UCSD-AML1 (cell line): ENCODE measurements around the gene CYP2D6.
A peak's percentile ranks its signal among the peaks of the same experiment; 100 is the strongest.

Experiments
- DNase-seq: peaks from one replicate; lab custom pipeline; 2025; ENCODE audit not compliant: unreplicated experiment; lab: John Stamatoyannopoulos, UW

Gene CYP2D6

DNA sequence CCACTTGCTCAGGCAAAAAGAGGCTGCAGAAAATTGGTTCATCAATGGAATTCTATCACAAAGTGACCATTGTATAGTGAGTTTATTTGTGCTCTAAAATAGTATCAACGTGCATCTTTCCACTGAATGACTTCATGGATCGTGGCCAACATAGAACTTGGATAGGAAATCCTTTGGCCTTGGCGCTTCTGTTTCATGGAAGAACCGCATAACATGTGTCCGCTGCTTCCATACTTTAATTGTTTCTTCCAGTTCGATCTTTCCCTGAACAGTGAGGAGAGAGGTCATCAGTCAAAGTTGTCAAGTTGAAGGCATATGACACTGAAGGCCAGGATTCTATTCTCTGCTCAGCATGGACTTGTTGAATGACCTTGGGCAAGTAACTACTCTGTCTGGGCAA is 44.6 kb downstream of the CYP2D6 start:
- DNase-seq, result no peak

DNA sequence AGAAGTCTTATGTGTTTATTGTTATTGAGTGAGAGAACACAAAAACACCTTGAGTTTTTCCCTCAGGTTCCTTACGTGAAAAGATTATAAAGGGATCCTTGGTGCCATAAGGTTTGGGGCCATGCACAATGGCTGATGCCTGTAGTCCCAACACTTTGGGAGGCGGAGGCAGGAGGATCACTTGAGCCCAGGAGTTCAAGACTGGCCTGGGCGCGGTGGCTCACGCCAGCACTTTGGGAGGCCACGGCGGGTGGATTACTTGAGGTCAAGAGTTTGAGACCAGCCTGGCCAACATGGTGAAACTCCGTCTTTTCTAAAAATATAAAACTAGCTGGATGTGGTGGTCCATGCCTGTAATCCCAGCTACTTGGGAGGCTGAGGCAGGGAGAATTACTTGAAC is 45.7 kb downstream of the CYP2D6 start:
- no peak for DNase-seq

DNA sequence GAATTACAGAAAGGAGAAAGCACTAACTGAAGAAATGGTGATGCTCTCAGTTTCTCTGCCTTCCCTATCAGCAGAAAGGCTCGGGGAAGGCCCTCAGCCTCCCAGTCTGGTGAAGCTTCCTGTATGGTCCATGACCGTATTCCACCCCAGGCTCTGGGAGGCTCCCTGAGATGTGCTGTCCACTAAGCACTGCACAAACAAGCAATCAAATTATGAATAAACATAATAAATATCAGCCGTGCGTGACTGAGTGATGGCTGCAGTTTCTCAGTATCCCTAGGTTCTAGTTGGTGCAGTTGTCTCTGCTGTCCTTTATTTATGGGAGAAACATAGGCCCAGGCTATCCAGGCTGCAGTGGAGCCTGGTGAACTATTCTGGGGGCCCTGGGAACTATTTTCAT is 47.5 kb downstream of the CYP2D6 start:
- no peak for DNase-seq

DNA sequence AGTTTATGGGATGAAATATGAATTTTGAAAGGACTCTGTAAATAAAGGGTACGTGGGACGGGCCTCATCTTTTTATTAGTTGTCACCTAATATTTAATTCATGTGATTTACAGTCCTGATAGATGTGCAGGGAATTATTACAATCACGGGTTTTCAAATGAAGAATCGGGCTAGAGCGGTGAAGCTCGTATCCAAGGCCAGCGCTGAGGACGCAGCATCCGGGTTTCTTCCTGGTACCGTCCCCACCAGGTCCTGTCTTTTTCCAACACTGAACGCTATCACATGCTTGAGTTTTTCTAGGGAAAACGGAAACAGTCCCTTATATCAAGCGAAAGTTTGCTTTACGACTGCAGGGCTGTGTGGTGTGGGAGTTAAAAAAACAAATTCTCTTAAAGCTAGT is 50.3 kb downstream of the CYP2D6 start:
- no peak for DNase-seq

DNA sequence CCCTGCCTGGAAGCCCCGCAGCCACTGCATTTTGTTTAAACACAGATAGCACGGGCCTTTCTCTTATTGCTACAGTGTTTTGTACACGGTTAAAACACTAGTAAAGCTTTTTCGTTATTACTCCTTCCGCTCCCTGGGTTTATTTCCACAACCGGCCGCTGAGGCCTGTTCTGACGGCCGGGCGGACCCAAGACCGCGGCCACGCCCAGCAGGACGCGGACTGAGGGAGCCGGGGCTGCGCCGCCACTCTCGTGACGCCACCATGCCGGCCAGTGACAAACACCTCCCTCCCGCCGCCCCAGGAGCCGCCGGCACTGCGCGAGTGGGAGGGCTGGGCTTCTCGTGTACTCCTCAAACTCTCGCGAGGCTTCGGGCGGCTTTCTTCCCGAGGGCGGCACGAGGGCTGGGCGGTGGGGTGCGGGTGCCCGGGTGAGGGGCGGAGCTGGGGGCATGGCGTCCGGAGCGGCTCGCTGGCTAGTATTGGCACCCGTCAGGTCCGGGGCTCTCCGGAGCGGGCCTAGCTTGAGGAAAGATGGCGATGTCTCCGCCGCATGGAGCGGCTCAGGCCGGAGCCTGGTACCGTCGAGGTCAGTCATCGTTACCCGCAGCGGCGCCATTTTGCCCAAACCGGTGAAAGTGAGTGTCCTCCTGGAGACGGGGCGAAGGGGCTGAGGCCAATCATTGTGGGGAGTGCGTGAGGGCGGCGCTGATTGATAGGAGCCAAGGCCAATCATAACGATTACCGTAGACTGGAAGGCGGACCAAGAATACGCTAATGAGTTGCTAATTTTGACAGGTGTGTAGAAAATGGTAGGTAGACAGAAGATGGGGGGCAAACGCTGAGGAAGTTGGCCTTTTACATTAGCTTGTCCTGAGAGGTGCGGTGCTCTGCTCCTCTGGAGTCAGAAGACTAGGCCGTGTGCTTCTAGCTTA is 51.0 kb downstream of the CYP2D6 start, which contains the start of gene SMDT1:
Gene SMDT1 (plus strand): TSS at position 382 of the 933 bp plus-strand sequence. CDS start 69 bp downstream, at position 451.
- DNase-seq, result peak; percentile 98

DNA sequence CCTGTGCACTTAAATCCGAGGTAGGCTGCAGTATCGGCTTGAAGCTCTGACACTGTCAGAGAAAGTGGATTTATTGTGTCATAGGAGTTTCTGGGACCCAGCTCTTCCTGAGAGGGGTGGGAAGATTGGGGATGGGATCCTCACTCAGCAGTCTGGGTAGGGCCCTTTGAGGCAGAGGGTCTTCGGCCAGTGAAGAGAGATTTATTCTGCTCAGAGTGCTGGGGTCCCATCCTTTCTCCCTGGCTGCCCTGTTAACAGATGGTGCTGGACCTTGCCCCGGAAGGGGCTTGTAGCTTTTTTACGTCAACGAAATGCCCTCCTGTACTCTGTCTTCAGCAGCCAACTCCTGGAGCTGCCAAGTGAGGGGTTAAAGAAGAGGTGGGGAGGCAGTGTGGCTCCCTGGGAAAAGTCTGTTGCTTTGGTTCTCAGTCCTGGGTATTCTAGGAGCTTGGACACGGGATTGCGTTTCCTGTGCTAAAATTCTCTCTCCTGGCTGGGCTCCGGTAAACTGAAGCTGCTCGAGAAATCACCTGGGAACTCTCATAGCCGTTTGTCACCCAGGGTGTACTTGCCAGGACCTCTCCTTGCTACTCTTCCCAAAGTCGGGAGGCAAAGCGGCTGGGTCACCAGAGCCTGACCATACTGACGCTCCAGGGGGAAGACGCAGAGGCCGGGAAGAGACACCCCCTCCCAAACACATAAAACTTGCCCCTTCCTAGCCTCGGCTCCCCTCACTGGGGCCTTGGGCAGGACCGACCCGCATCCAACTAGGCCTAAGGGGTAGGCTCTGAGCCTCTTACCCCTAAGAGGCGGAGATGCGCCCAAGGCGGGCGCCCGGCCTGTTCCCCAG is 51.9 kb downstream of the CYP2D6 start:
- no peak for DNase-seq

DNA sequence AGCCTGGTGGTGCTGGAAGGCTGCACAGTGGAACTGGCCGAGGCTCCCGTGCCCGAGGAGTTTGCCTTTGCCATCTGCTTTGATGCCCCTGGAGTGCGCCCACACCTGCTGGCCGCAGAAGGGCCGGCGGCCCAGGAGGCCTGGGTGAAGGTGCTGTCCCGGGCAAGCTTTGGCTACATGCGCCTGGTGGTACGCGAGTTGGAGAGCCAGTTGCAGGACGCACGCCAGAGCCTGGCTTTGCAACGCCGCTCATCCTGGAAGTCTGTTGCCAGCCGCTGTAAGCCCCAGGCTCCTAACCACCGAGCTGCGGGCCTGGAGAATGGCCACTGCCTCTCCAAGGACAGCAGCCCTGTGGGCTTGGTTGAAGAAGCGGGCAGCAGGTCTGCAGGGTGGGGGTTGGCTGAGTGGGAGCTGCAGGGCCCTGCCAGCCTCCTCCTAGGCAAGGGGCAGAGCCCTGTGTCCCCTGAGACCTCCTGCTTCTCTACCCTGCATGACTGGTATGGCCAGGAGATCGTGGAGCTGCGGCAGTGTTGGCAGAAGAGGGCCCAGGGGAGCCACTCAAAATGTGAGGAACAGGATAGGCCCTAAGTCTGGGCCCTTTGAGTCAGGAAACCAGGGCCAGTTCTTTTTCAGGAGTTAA is 53.0 kb downstream of the CYP2D6 start:
- DNase-seq, result no peak

DNA sequence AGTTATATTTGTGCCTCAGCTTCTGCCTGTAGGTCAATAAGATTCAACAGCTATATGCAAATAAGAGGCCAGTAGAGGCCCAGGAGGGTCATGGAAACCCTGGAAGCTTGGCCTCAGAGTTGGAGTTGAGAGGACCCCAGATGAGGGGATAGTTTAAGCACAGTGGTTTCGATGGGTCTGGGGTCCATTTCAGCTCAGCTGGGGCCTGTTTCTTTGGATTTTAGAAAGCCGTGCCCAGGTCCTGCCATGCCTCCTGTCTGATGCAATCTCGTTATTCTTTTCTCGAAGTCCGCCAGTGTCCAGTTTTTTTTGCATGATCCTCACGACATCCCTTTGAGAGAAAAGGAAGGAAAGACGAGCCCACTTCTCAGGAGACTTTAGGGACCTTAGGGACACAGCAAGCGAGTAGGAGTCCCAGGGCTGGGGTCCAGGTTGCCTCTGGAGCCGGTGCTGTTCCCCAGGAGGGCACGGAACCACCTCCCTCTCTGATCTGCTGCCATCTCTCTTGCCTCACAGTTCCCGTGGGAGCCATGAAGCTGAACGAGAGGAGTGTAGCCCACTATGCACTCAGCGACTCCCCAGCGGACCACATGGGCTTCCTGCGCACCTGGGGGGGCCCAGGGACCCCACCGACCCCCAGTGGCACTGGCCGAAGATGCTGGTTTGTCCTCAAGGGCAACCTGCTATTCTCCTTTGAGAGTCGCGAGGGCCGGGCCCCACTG is 53.7 kb downstream of the CYP2D6 start:
- no peak for DNase-seq
